IMR-90 (cell line): ENCODE data around the gene TMEM212. TPM values are rescaled to one million over a fixed set of nuclear protein-coding genes. Genes with fewer than 3 reads are reported as not detected.

ENCODE experiments used
- ATAC-seq: fragments of 200-7000 bp; cut with Tn5 transposase; 2 replicates; pipeline ENCODE4 v1.9.1; 2020; ENCODE audit warnings: low read depth, mild to moderate bottlenecking, moderate library complexity
- BruUV-seq: library from RNA; stranded (reverse); fragments of 400-500 nt; replicated peaks from 2 replicates; lab custom pipeline; 2021; lab: Mats Ljungman, UMichigan
- CTCF ChIA-PET: fragments of 300-600 bp; formaldehyde crosslinking; extraction: SDS; loops from one replicate; lab custom pipeline; 2021; ENCODE audit warnings: antibody characterized with exemption; lab: Yijun Ruan, JAX
- POLR2A ChIA-PET: fragments of 300-600 bp; sonication (Branson Sonifier 250); formaldehyde crosslinking; loops from one replicate; lab custom pipeline; 2022; ENCODE audit warnings: antibody characterized with exemption; ENCODE audit not compliant: unreplicated experiment; lab: Charles Lee
- DNase-seq: peaks from one replicate; pipeline ENCODE4 v3.0.0; 2013
- H2AFZ ChIP-seq: replicated peaks from 2 replicates; pipeline ENCODE3; 2013; ENCODE audit warnings: low read length, mild to moderate bottlenecking; ENCODE audit not compliant: poor library complexity
- H2AK5ac ChIP-seq: 2 replicates; pipeline ENCODE4 v1.6.1; 2013; ENCODE audit warnings: low read depth, low read length, inconsistent platforms
- H2AK9ac ChIP-seq: replicated peaks from 2 replicates; pipeline ENCODE3; 2013; ENCODE audit warnings: mild to moderate bottlenecking, low read depth, low read length, moderate library complexity; ENCODE audit not compliant: poor library complexity
- H2BK120ac ChIP-seq: 2 replicates; pipeline ENCODE4 v1.6.1; 2013; ENCODE audit warnings: low read depth, low read length, inconsistent platforms
- H2BK15ac ChIP-seq: 3 replicates; pipeline ENCODE4 v1.6.1; 2013; ENCODE audit warnings: low read depth, low read length, inconsistent platforms
- H2BK20ac ChIP-seq: 2 replicates; pipeline ENCODE4 v1.6.1; 2013; ENCODE audit warnings: low read depth, mild to moderate bottlenecking, inconsistent platforms, low read length, moderate library complexity
- H2BK5ac ChIP-seq: 2 replicates; pipeline ENCODE4 v1.6.1; 2013; ENCODE audit warnings: mild to moderate bottlenecking, low read depth, low read length, inconsistent platforms; ENCODE audit not compliant: poor library complexity, severe bottlenecking
- H3K14ac ChIP-seq: replicated peaks from 2 replicates; pipeline ENCODE4 v1.6.1; 2013; ENCODE audit warnings: low read depth, low read length, inconsistent platforms
- H3K18ac ChIP-seq: 2 replicates; pipeline ENCODE4 v1.6.1; 2013; ENCODE audit warnings: low read depth, low read length, control low read depth
- H3K23ac ChIP-seq: 2 replicates; pipeline ENCODE4 v1.6.1; 2013; ENCODE audit warnings: low read depth, low read length, inconsistent platforms
- H3K27ac ChIP-seq: 2 replicates; pipeline ENCODE4 v1.5.1; 2013; ENCODE audit warnings: mild to moderate bottlenecking, control low read depth, low read length; ENCODE audit not compliant: insufficient read depth
- H3K27me3 ChIP-seq: 2 replicates; pipeline ENCODE4 v1.6.1; 2013; ENCODE audit warnings: low read length; ENCODE audit not compliant: control insufficient read depth, insufficient read depth
- H3K36me3 ChIP-seq: 2 replicates; pipeline ENCODE4 v1.6.1; 2013; ENCODE audit warnings: low read length, mixed read lengths; ENCODE audit not compliant: control insufficient read depth, insufficient read depth
- H3K4ac ChIP-seq: 2 replicates; pipeline ENCODE4 v1.6.1; 2013; ENCODE audit warnings: low read depth, low read length, inconsistent platforms
- H3K4me1 ChIP-seq: 2 replicates; pipeline ENCODE4 v1.6.1; 2013; ENCODE audit warnings: low read length, mixed read lengths; ENCODE audit not compliant: control insufficient read depth, insufficient read depth
- H3K4me2 ChIP-seq: 2 replicates; pipeline ENCODE4 v1.6.1; 2013; ENCODE audit warnings: low read depth, mild to moderate bottlenecking, control low read depth, low read length, moderate library complexity
- H3K4me3 ChIP-seq: 2 replicates; pipeline ENCODE4 v1.5.1; 2013; ENCODE audit warnings: low read depth, mild to moderate bottlenecking, control low read depth, low read length, moderate library complexity; ENCODE audit not compliant: insufficient read depth
- H3K56ac ChIP-seq: 2 replicates; pipeline ENCODE4 v1.6.1; 2013; ENCODE audit warnings: low read length, inconsistent platforms; ENCODE audit not compliant: insufficient read depth; ENCODE audit errors: extremely low read depth
- H3K79me1 ChIP-seq, 2 experiments: 2 replicates each; pipeline ENCODE4 v1.6.1; 2013; ENCODE audit warnings: low read length in 2 of 2, inconsistent platforms in 1 of 2, low read depth in 1 of 2
- H3K9ac ChIP-seq: 2 replicates; pipeline ENCODE4 v1.6.1; 2013; ENCODE audit warnings: low read depth, low read length, control low read depth
- H3K9me1 ChIP-seq: 2 replicates; pipeline ENCODE4 v1.6.1; 2013; ENCODE audit warnings: low read length, inconsistent platforms; ENCODE audit not compliant: insufficient read depth
- H3K9me3 ChIP-seq: 2 replicates; pipeline ENCODE4 v1.6.1; 2013; ENCODE audit warnings: low read length; ENCODE audit not compliant: control insufficient read depth, insufficient read depth
- H4K20me1 ChIP-seq: 2 replicates; pipeline ENCODE4 v1.6.1; 2013; ENCODE audit warnings: low read length, inconsistent platforms; ENCODE audit not compliant: insufficient read depth
- H4K5ac ChIP-seq: 2 replicates; pipeline ENCODE4 v1.6.1; 2013; ENCODE audit warnings: mild to moderate bottlenecking, low read depth, low read length, control low read depth
- H4K8ac ChIP-seq, 2 experiments: 2 replicates each; pipeline ENCODE4 v1.6.1; 2013; ENCODE audit warnings: low read depth in 2 of 2, low read length in 2 of 2, control low read depth in 1 of 2, inconsistent platforms in 1 of 2
- H4K91ac ChIP-seq: 2 replicates; pipeline ENCODE4 v1.6.1; 2013; ENCODE audit warnings: low read depth, low read length, inconsistent platforms; ENCODE audit not compliant: insufficient read depth
- BHLHE40 ChIP-seq: fragments of 150-350 bp; IDR thresholded peaks from 2 replicates; pipeline ENCODE4 v1.6.1; 2016; ENCODE audit warnings: mild to moderate bottlenecking, low read depth, low read length
- CEBPB ChIP-seq: IDR thresholded peaks from 2 replicates; pipeline ENCODE4 v1.6.1; 2012; ENCODE audit warnings: low read depth, low read length, improper control_type of control experiment
- CHD1 ChIP-seq: IDR thresholded peaks from 2 replicates; pipeline ENCODE4 v1.6.1; 2012; ENCODE audit warnings: low read depth, low read length, improper control_type of control experiment
- FOS ChIP-seq: fragments of 150-350 bp; IDR thresholded peaks from 2 replicates; pipeline ENCODE4 v1.6.1; 2016; ENCODE audit warnings: low read depth, low read length
- MAFK ChIP-seq: IDR thresholded peaks from 2 replicates; pipeline ENCODE4 v1.6.1; 2012; ENCODE audit warnings: low read depth, low read length, improper control_type of control experiment
- MAZ ChIP-seq: IDR thresholded peaks from 2 replicates; pipeline ENCODE4 v1.6.1; 2012; ENCODE audit warnings: low read depth, mild to moderate bottlenecking, low read length, improper control_type of control experiment, moderate library complexity, borderline replicate concordance
- MXI1 ChIP-seq: IDR thresholded peaks from 2 replicates; pipeline ENCODE4 v1.6.1; 2012; ENCODE audit warnings: low read depth, mild to moderate bottlenecking, low read length, moderate library complexity, borderline replicate concordance
- NFE2L2 ChIP-seq: fragments of 150-350 bp; IDR thresholded peaks from 2 replicates; pipeline ENCODE4 v1.6.1; 2016; ENCODE audit warnings: low read depth, mild to moderate bottlenecking, low read length
- POLR2A ChIP-seq: IDR thresholded peaks from 2 replicates; pipeline ENCODE4 v1.6.1; 2012; ENCODE audit warnings: mild to moderate bottlenecking, low read depth, low read length
- RAD21 ChIP-seq: IDR thresholded peaks from 2 replicates; pipeline ENCODE4 v1.6.1; 2012; ENCODE audit warnings: low read length, improper control_type of control experiment
- RCOR1 ChIP-seq: IDR thresholded peaks from 2 replicates; pipeline ENCODE4 v1.6.1; 2012; ENCODE audit warnings: mild to moderate bottlenecking, low read length, improper control_type of control experiment; ENCODE audit not compliant: insufficient replicate concordance
- RFX5 ChIP-seq: IDR thresholded peaks from 2 replicates; pipeline ENCODE4 v1.8.0; 2012; ENCODE audit warnings: low read depth, mild to moderate bottlenecking, low read length, moderate library complexity
- SMC3 ChIP-seq: fragments of 150-350 bp; IDR thresholded peaks from 2 replicates; pipeline ENCODE4 v1.6.1; 2016; ENCODE audit warnings: low read depth, mild to moderate bottlenecking, antibody characterized with exemption, low read length, moderate library complexity
- dilution Hi-C: fragments of 300-500 bp; cut with HindIII; formaldehyde crosslinking; loops from one replicate; pipeline ENCODE4 v1.14.3; 2018; ENCODE audit warnings: low sequenced_read_pairs; ENCODE audit not compliant: unreplicated experiment
- in situ Hi-C: fragments of 300-500 bp; cut with MboI; formaldehyde crosslinking; loops from 3 replicates; pipeline ENCODE4 v1.14.3; 2019; ENCODE audit warnings: low sequenced_read_pairs, inconsistent platforms, mixed read lengths
- intact Hi-C: fragments of 100-400 bp; cut with micrococcal nuclease; formaldehyde crosslinking; loops from 2 replicates; pipeline ENCODE4 v1.10.0; 2022
- polyA plus RNA-seq, 3 experiments: library from polyadenylated mRNA; depleted of rRNA; stranded (reverse); fragments of >200 nt; gene quantifications; 2 replicates each; pipeline ENCODE4 v1.2.3, GENCODE V29; 2012; ENCODE audit warnings: low replicate concordance in 1 of 3
- total RNA-seq: library from RNA; depleted of rRNA; stranded (reverse); fragments of >200 nt; gene quantifications from 2 replicates; pipeline ENCODE4 v1.2.3, GENCODE V29; 2012
- TF ChIP-seq, protein P1 (sequence below): fragments of 150-350 bp; IDR thresholded peaks from 2 replicates; pipeline ENCODE4 v1.6.1; 2017; ENCODE audit warnings: mild to moderate bottlenecking, antibody characterized with exemption, low read length, low read depth
- TF ChIP-seq, protein P2 (sequence below): conservative IDR thresholded peaks from 2 replicates; pipeline ENCODE4 v1.5.1; 2012; ENCODE audit warnings: mild to moderate bottlenecking, low read depth, low read length, improper control_type of control experiment
- TF ChIP-seq, protein P3 (sequence below): fragments of 150-350 bp; IDR thresholded peaks from 2 replicates; pipeline ENCODE4 v1.6.1; 2016; ENCODE audit warnings: low read depth, mild to moderate bottlenecking, low read length, moderate library complexity, borderline replicate concordance

The TMEM212 gene
- total and polyA plus RNA-seq, 2 of the 4 experiments (the other 2 are of a cell fraction): not detected

DNA sequence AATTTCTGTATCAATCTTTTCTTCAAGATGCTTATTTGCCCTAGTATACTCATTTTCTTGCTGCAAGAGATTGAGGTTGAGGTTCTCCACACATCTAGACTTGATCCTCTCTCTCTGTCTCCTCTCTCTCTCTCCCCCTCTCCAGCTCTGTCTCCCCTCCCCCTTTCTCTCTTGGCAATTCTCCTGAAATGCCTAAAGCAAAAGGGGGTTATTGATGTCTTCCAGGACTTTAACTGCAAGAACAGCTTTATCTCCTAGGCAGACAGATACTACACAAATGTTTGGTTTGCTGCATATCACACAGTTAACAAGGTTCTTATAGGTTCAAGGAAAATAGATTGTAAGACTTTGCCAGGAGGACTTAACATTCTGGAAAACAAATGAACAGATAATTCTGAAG lies 52.1 kb downstream of the TMEM212 start:
- ATAC-seq: no peak
- Histone ChIP-seq H4K20me1 (no peaks in the 10 kb centered on the region), H3K9me1 (no peaks in the 10 kb centered on the region), H3K4me3 (no peak overlapping the region), H3K18ac (no peak overlapping the region), H2BK20ac (no peak overlapping the region), H2BK15ac (no peak overlapping the region), H3K9me3 (no peaks in the 10 kb centered on the region), H3K79me1 (no peaks in the 10 kb centered on the region), H3K27ac (no peak overlapping the region), H3K14ac (no peak overlapping the region), H3K36me3 (no peaks in the 10 kb centered on the region), H3K23ac (no peak overlapping the region), H2AK5ac (no peak overlapping the region), H3K9ac (no peak overlapping the region), H4K91ac (no peak overlapping the region), H2AK9ac (no peak overlapping the region), H3K56ac (no peak overlapping the region), H3K4ac (no peak overlapping the region), H4K5ac (no peak overlapping the region), H2BK5ac (no peak overlapping the region), H3K4me2 (no peak overlapping the region), H2BK120ac (no peak overlapping the region), H4K8ac (no peak overlapping the region), H3K4me1 (no peaks in the 10 kb centered on the region), H3K27me3 (0 out of 2 replicates have a peak, but pooled peaks cover 2% of the 10 kb centered on the region), H2AFZ (no peak overlapping the region)
- in situ Hi-C loops (no loop called here), intact Hi-C loops (no loop called here), dilution Hi-C loops (no loop called here)
- ChIA-PET POLR2A (no interaction called here), CTCF (no interaction called here)
- TF ChIP-seq, protein P1, sequence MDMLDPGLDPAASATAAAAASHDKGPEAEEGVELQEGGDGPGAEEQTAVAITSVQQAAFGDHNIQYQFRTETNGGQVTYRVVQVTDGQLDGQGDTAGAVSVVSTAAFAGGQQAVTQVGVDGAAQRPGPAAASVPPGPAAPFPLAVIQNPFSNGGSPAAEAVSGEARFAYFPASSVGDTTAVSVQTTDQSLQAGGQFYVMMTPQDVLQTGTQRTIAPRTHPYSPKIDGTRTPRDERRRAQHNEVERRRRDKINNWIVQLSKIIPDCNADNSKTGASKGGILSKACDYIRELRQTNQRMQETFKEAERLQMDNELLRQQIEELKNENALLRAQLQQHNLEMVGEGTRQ: no peak
- TF ChIP-seq NFE2L2: no peak
- TF ChIP-seq MAFK: no peak
- no peak for TF ChIP-seq RCOR1
- no peak for TF ChIP-seq RFX5
- no peak for TF ChIP-seq CHD1
- TF ChIP-seq BHLHE40: no peak
- no peak for TF ChIP-seq SMC3
- no peak for TF ChIP-seq POLR2A
- TF ChIP-seq RAD21: no peak
- TF ChIP-seq, protein P2, sequence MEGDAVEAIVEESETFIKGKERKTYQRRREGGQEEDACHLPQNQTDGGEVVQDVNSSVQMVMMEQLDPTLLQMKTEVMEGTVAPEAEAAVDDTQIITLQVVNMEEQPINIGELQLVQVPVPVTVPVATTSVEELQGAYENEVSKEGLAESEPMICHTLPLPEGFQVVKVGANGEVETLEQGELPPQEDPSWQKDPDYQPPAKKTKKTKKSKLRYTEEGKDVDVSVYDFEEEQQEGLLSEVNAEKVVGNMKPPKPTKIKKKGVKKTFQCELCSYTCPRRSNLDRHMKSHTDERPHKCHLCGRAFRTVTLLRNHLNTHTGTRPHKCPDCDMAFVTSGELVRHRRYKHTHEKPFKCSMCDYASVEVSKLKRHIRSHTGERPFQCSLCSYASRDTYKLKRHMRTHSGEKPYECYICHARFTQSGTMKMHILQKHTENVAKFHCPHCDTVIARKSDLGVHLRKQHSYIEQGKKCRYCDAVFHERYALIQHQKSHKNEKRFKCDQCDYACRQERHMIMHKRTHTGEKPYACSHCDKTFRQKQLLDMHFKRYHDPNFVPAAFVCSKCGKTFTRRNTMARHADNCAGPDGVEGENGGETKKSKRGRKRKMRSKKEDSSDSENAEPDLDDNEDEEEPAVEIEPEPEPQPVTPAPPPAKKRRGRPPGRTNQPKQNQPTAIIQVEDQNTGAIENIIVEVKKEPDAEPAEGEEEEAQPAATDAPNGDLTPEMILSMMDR: no peak
- TF ChIP-seq, protein P3, sequence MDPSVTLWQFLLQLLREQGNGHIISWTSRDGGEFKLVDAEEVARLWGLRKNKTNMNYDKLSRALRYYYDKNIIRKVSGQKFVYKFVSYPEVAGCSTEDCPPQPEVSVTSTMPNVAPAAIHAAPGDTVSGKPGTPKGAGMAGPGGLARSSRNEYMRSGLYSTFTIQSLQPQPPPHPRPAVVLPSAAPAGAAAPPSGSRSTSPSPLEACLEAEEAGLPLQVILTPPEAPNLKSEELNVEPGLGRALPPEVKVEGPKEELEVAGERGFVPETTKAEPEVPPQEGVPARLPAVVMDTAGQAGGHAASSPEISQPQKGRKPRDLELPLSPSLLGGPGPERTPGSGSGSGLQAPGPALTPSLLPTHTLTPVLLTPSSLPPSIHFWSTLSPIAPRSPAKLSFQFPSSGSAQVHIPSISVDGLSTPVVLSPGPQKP: no peak
- no peak for TF ChIP-seq CEBPB
- TF ChIP-seq FOS: no peak
- no peak for TF ChIP-seq MAZ
- no peak for TF ChIP-seq MXI1
- DNase-seq: no peak
- no TSS peak for BruUV-seq
